ENCODE measurements around the gene CLCN5.
A peak's percentile ranks its signal among the peaks of the same experiment; 100 is the strongest.

The CLCN5 gene

DNA sequence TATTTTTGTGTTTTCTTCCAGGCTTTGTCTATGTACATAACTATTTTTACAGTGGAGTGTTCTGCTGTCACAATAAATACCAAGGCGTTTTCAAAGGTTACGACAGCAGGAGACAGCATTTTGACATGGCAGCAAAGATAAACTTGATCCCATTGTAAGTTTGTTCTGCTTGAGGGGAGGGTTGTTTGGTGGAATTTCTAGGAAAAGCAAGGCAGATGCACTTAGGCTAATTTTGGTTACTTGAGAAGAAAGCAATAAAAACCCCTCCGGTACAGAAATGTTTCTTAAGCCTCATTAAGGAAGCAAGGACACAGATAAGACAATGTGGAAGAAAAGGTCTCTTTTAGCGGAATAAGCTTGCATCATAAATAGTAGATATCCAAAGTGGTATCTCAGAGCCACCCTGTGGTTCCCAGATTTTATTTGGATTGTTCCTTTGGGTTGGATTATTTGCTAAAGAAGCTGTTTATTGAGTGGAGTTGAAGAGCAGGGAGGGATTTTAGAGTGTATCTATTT lies 54.3 kb downstream of the CLCN5 start:
- Histone ChIP-seq H3K27me3 (ENCODE audit: control insufficient read depth, insufficient read depth, low read length) (no peaks in the 10 kb centered on the region), H3K27ac (ENCODE audit: low read depth, low read length) (no peak overlapping the region), H3K4me1 (ENCODE audit: control insufficient read depth, insufficient read depth, low read length) (peaks cover 3% of the 10 kb centered on the region; the same call in 1 of the 2 replicates), H3K9ac (ENCODE audit: low read depth, low read length) (no peak overlapping the region), H3K4me3 (ENCODE audit: low read depth, low read length) (no peak overlapping the region), H3K9me3 (ENCODE audit: control insufficient read depth, insufficient read depth, low read length) (0 out of 2 replicates have a peak, but pooled peaks cover 16% of the 10 kb centered on the region), H3K36me3 (ENCODE audit: control insufficient read depth, insufficient read depth, low read length) (no peaks in the 10 kb centered on the region)

DNA sequence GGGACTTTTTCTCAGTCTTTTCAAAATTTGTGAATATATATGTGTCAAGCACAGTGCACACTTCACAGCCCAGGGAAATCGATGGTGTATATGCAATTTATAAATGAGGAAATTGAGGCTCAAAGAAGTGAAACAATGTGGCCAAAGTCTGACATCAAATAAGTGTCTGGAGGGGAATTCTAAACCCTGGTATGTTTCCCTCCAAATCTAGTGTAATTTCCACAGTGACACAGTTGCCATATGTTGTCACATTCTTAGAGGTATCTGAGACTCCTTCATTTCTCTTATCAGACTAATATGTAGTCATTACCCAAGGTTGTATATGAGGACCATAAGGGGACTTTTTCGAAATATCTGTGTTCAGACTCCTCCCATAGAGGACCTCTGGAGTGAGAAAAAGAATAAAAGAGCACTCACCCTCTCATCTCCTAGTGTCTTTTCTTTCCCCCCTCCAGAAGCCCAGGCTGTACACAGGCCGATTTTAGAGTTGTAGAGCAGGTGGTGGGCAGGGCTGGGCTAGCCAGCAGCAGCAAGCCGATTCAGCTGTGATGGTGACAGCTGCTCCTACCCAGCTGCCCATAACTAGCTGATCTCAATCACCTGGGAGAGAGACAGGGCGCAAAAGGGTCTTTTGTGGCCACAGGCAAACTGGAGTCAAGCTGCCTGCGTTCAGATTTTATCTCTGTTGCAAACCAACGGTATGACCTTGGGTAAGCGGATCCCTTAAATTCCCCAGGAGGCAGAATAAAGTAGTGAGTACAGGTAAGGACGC lies 55.1 kb downstream of the CLCN5 start:
- Histone ChIP-seq H3K9ac (ENCODE audit: low read depth, low read length) (no peak overlapping the region), H3K4me1 (ENCODE audit: control insufficient read depth, insufficient read depth, low read length) (peaks cover 5% of the 10 kb centered on the region; the same call in 1 of the 2 replicates), H3K27me3 (ENCODE audit: control insufficient read depth, insufficient read depth, low read length) (no peaks in the 10 kb centered on the region), H3K36me3 (ENCODE audit: control insufficient read depth, insufficient read depth, low read length) (no peaks in the 10 kb centered on the region), H3K4me3 (ENCODE audit: low read depth, low read length) (no peak overlapping the region), H3K27ac (ENCODE audit: low read depth, low read length) (no peak overlapping the region), H3K9me3 (ENCODE audit: control insufficient read depth, insufficient read depth, low read length) (0 out of 2 replicates have a peak, but pooled peaks cover 16% of the 10 kb centered on the region)

DNA sequence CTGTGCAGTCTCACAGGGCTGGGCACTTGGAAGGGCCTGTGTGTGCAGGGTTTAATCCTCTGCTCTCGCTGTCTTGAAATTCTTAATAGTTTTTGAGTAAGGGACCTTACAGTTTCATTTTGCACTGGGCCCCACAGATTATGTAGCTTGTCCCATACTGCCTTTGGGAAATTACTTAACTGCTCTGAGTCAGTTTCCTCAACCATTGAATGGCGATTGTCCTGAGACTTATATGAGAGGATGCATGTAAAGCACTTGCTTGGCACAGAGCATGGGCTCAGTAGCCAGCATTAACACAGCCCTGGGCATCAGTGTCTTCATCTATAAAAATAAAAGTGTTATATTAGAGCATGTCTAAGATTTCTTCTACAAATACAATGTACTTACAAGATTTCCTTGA lies 55.8 kb downstream of the CLCN5 start:
- H3K9ac ChIP-seq (ENCODE audit: low read depth, low read length) = no peak overlapping the region
- no peaks in the 10 kb centered on the region for H3K27me3 ChIP-seq (ENCODE audit: control insufficient read depth, insufficient read depth, low read length)
- H3K9me3 ChIP-seq (ENCODE audit: control insufficient read depth, insufficient read depth, low read length) = 0 out of 2 replicates have a peak, but pooled peaks cover 16% of the 10 kb centered on the region
- peaks cover 5% of the 10 kb centered on the region; the same call in 1 of the 2 replicates for H3K4me1 ChIP-seq (ENCODE audit: control insufficient read depth, insufficient read depth, low read length)
- no peaks in the 10 kb centered on the region for H3K36me3 ChIP-seq (ENCODE audit: control insufficient read depth, insufficient read depth, low read length)
- H3K27ac ChIP-seq (ENCODE audit: low read depth, low read length) = no peak overlapping the region
- no peak overlapping the region for H3K4me3 ChIP-seq (ENCODE audit: low read depth, low read length)

DNA sequence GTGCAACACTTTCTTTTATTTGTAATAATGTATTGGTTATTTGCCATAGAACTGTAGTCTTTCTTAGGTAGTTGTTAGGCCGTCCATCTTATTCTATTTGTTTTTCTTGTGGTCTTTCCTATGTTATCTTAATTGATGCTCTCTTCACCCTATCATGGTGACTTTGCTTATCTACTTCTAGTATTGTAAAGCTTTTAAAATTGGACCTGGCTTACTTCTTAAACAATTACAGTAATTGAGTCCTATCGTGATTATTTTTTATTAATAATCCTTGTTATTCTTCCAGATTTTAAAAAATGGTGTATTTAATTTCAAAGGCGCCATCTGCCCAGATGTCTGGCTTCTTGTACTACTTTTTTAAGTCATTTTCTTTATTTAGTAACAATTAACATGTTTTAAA lies 63.7 kb downstream of the CLCN5 start:
- Histone ChIP-seq H3K27me3 (ENCODE audit: control insufficient read depth, insufficient read depth, low read length) (no peaks in the 10 kb centered on the region), H3K36me3 (ENCODE audit: control insufficient read depth, insufficient read depth, low read length) (no peaks in the 10 kb centered on the region), H3K4me3 (ENCODE audit: low read depth, low read length) (no peak overlapping the region), H3K9ac (ENCODE audit: low read depth, low read length) (no peak overlapping the region), H3K9me3 (ENCODE audit: control insufficient read depth, insufficient read depth, low read length) (no peaks in the 10 kb centered on the region; the same call in 1 of the 2 replicates), H3K27ac (ENCODE audit: low read depth, low read length) (no peak overlapping the region), H3K4me1 (ENCODE audit: control insufficient read depth, insufficient read depth, low read length) (peaks cover 5% of the 10 kb centered on the region; the same call in 1 of the 2 replicates)

DNA sequence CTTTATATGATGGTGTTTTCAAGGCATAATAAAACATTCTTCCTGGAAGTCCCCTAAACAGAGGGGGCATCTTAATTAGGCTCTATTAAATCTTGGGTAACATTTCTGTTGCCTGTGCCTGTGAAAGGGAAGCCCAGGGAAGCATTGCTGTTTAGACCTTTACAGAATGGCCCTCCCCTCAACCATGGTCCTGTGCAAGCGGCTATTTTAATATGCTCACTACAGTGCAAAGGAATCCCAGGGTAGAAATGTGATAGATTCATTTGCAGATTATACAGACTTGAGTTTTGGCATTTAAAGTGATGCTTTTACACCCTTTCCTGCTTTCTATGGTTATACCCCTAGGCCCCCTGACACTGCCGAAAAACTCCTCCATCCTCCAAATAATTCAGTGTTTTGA lies 65.3 kb downstream of the CLCN5 start:
- Histone ChIP-seq H3K4me1 (ENCODE audit: control insufficient read depth, insufficient read depth, low read length) (no peaks in the 10 kb centered on the region), H3K4me3 (ENCODE audit: low read depth, low read length) (no peak overlapping the region), H3K9ac (ENCODE audit: low read depth, low read length) (no peak overlapping the region), H3K27ac (ENCODE audit: low read depth, low read length) (no peak overlapping the region), H3K27me3 (ENCODE audit: control insufficient read depth, insufficient read depth, low read length) (no peaks in the 10 kb centered on the region), H3K36me3 (ENCODE audit: control insufficient read depth, insufficient read depth, low read length) (no peaks in the 10 kb centered on the region), H3K9me3 (ENCODE audit: control insufficient read depth, insufficient read depth, low read length) (no peaks in the 10 kb centered on the region; the same call in 1 of the 2 replicates)

DNA sequence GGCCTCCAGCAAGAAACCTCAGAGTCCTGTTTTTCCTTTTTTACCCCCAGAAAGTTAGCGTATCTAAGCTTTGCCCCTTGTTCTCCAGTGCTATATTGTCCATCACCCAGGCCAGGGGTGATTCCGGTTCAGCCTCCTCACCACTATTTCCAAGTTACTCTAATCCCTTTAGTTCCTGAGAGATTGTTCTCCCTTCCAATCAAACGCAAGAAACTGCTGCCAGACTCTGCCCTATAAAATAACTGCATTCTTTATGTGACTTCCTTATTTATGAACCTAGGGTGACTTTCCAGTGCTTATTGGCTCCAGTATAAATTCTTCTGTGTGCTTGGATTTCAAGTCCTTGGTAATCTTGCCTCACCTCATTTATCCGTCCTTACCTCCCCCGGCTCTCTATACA lies 65.7 kb downstream of the CLCN5 start:
- no peak overlapping the region for H3K4me3 ChIP-seq (ENCODE audit: low read depth, low read length)
- no peaks in the 10 kb centered on the region for H3K4me1 ChIP-seq (ENCODE audit: control insufficient read depth, insufficient read depth, low read length)

DNA sequence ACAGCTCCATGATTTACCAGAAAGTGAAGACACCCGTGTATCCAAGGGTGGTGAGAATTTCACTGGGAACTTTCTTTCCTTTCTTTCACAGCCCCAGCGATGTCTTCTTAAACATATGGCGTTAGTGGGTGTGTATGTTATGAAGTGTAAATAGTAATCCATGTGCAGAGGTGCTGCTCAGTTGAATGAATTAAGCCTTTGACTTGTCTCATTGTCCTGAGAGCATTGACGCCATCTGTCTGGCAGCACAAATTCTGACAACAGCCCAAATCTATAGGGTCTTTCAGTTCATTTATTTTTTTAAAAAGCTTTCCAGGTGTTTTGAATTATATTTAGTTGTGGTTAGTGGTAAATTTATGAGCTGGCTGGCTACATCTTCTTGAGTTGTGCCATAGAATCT lies 69.4 kb downstream of the CLCN5 start:
- Histone ChIP-seq H3K27ac (ENCODE audit: low read depth, low read length) (no peak overlapping the region), H3K27me3 (ENCODE audit: control insufficient read depth, insufficient read depth, low read length) (no peaks in the 10 kb centered on the region), H3K9ac (ENCODE audit: low read depth, low read length) (no peak overlapping the region), H3K36me3 (ENCODE audit: control insufficient read depth, insufficient read depth, low read length) (no peaks in the 10 kb centered on the region), H3K9me3 (ENCODE audit: control insufficient read depth, insufficient read depth, low read length) (no peaks in the 10 kb centered on the region; the same call in 1 of the 2 replicates), H3K4me1 (ENCODE audit: control insufficient read depth, insufficient read depth, low read length) (no peaks in the 10 kb centered on the region), H3K4me3 (ENCODE audit: low read depth, low read length) (no peak overlapping the region)

More for the DNA sequence above, 65.7 kb downstream of the CLCN5 start:
- Histone ChIP-seq H3K27me3 (ENCODE audit: control insufficient read depth, insufficient read depth, low read length) (no peaks in the 10 kb centered on the region), H3K36me3 (ENCODE audit: control insufficient read depth, insufficient read depth, low read length) (no peaks in the 10 kb centered on the region), H3K27ac (ENCODE audit: low read depth, low read length) (no peak overlapping the region), H3K9ac (ENCODE audit: low read depth, low read length) (no peak overlapping the region), H3K9me3 (ENCODE audit: control insufficient read depth, insufficient read depth, low read length) (no peaks in the 10 kb centered on the region; the same call in 1 of the 2 replicates)

DNA sequence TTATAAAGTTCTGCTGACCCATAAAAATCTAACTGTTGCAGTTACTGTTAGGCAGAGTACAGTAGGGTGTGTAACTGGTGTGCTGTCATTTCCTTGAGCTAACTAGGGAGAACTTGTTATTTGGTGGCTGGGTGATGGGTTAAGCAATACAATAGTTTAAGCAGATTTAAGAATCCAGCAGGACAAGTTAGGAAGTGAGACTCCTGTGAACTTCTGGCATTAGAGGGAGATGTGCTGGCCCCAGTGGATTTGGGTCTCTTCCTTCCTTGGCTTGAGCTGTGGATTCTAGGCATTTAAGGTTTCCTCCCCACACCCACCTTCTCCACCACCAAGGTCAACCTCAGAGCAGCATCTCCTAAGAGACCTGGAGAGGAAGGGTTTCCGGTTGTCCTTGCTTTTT lies 70.5 kb downstream of the CLCN5 start:
- Histone ChIP-seq H3K4me3 (ENCODE audit: low read depth, low read length) (no peak overlapping the region), H3K27ac (ENCODE audit: low read depth, low read length) (no peak overlapping the region), H3K9ac (ENCODE audit: low read depth, low read length) (no peak overlapping the region), H3K4me1 (ENCODE audit: control insufficient read depth, insufficient read depth, low read length) (no peaks in the 10 kb centered on the region), H3K36me3 (ENCODE audit: control insufficient read depth, insufficient read depth, low read length) (no peaks in the 10 kb centered on the region), H3K27me3 (ENCODE audit: control insufficient read depth, insufficient read depth, low read length) (no peaks in the 10 kb centered on the region), H3K9me3 (ENCODE audit: control insufficient read depth, insufficient read depth, low read length) (no peaks in the 10 kb centered on the region; the same call in 1 of the 2 replicates)

DNA sequence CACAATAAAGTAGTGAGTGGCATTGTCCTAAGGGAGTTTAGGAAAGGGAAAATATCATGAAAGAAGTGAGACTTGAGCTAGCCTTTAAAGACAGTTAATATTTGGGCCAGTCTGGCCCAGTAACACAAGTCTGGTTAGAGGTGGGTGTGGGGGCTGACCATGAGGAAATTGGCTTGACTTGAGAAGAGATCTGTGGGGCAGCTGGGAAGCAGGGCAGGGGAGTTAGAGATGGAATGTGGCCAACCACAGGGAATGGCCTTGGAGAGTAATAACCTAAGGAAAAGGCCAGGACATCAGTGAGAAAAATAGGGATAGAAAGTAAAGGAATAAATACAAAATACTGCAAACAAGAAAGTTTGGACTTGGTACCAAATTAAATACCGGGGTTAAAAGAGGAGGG lies 71.3 kb downstream of the CLCN5 start:
- Histone ChIP-seq H3K4me3 (ENCODE audit: low read depth, low read length) (no peak overlapping the region), H3K4me1 (ENCODE audit: control insufficient read depth, insufficient read depth, low read length) (no peaks in the 10 kb centered on the region), H3K27me3 (ENCODE audit: control insufficient read depth, insufficient read depth, low read length) (no peaks in the 10 kb centered on the region), H3K9me3 (ENCODE audit: control insufficient read depth, insufficient read depth, low read length) (no peaks in the 10 kb centered on the region; the same call in 1 of the 2 replicates), H3K27ac (ENCODE audit: low read depth, low read length) (no peak overlapping the region), H3K36me3 (ENCODE audit: control insufficient read depth, insufficient read depth, low read length) (no peaks in the 10 kb centered on the region), H3K9ac (ENCODE audit: low read depth, low read length) (no peak overlapping the region)

DNA sequence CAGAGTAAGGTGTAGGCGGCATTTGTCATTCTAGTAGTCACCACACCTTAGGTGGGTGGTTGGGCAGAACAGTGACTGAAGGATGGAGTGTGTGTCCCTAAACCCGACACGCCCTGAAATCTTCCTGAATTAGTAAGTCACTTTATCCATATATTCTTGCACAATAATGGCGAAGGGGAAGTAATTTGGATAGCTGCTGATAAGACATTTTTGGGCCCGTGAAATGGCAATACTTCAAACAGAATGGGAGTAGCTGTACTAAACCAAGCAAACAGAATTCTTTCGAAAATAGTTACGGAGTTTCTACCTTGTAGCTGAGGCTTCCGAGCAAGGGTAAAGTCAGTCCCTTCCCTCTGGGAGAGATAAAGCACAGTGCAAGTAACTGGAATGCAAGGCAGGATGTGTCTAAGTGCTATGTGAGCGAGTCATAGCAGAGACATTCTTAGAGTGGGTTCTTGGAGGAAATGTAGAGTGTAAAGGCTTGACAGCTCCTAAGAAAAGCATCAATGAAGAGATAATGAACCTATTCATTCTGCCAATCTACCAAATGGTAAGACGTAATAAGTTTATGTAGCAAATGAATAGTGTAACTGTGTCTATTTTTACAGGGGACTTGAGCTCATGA lies 72.8 kb downstream of the CLCN5 start:
- H3K9me3 ChIP-seq (ENCODE audit: control insufficient read depth, insufficient read depth, low read length) = no peaks in the 10 kb centered on the region; the same call in 1 of the 2 replicates
- H3K4me3 ChIP-seq (ENCODE audit: low read depth, low read length) = no peak overlapping the region
- no peak overlapping the region for H3K9ac ChIP-seq (ENCODE audit: low read depth, low read length)
- H3K36me3 ChIP-seq (ENCODE audit: control insufficient read depth, insufficient read depth, low read length) = no peaks in the 10 kb centered on the region
- no peaks in the 10 kb centered on the region for H3K4me1 ChIP-seq (ENCODE audit: control insufficient read depth, insufficient read depth, low read length)
- H3K27ac ChIP-seq (ENCODE audit: low read depth, low read length) = peak overlapping the region; percentile 48
- H3K27me3 ChIP-seq (ENCODE audit: control insufficient read depth, insufficient read depth, low read length) = no peaks in the 10 kb centered on the region
